HCT116 (cell line): ENCODE data around the gene CDH23. TPM values are rescaled to one million over a fixed set of nuclear protein-coding genes. Genes with fewer than 3 reads are reported as not detected.

ENCODE experiments used
- ATAC-seq: fragments of 200-7000 bp; cut with Tn5 transposase; 2 replicates; pipeline ENCODE4 v1.9.1; 2020; ENCODE audit warnings: mild to moderate bottlenecking, moderate library complexity
- BruUV-seq: library from RNA; stranded (reverse); fragments of 400-500 nt; replicated peaks from 2 replicates; lab custom pipeline; 2021; lab: Mats Ljungman, UMichigan
- CTCF ChIA-PET: fragments of 300-600 bp; sonication (Branson Sonifier 250); formaldehyde crosslinking; loops from one replicate; lab custom pipeline; 2021; ENCODE audit warnings: antibody characterized with exemption; lab: Charles Lee
- POLR2A ChIA-PET: fragments of 300-600, 350-600 bp; sonication (Branson Sonifier 250); formaldehyde crosslinking; loops from one replicate; lab custom pipeline; 2021; ENCODE audit warnings: antibody characterized with exemption; lab: Charles Lee
- RAD21 ChIA-PET, 2 experiments: fragments of 300-600 bp; sonication (Branson Sonifier 250); formaldehyde crosslinking; loops; one replicate each; lab custom pipeline; 2023; ENCODE audit warnings: low total read pairs in 2 of 2; ENCODE audit not compliant: uncharacterized antibody in 2 of 2, unreplicated experiment in 2 of 2, low non-redundant PET in 1 of 2; lab: Charles Lee
- DNase-seq: peaks from one replicate; pipeline ENCODE4 v3.0.0-alpha.2; 2010; ENCODE audit warnings: low read depth, low spot score
- H2AFZ ChIP-seq: fragments of 200-600 bp; shearing (Covaris generic), sonication (generic); 2 replicates; pipeline ENCODE4 v1.6.1; 2017; ENCODE audit warnings: low read depth, mixed run types, mixed read lengths, antibody characterized with exemption, low read length; ENCODE audit not compliant: poor library complexity, severe bottlenecking
- H3K27ac ChIP-seq: 2 replicates; pipeline ENCODE4 v1.5.1; 2012; ENCODE audit warnings: low read depth, low read length
- H3K27me3 ChIP-seq: fragments of 200-600 bp; sonication (generic); 2 replicates; pipeline ENCODE4 v1.6.1; 2016; ENCODE audit warnings: mixed run types, low read length, mixed read lengths; ENCODE audit not compliant: insufficient read depth
- H3K36me3 ChIP-seq, 2 experiments: fragments of 200-500 bp in 1 of 2; fragments of 200-600 bp in 1 of 2; sonication (Bioruptor generic) in 1 of 2; sonication (generic) in 1 of 2; 2 replicates each; pipeline versions ENCODE4 v1.5.1 to v1.6.1; 2014 to 2016; ENCODE audit warnings: low read length in 2 of 2, inconsistent platforms in 1 of 2, mixed read lengths in 1 of 2, mixed run types in 1 of 2; ENCODE audit not compliant: insufficient read depth in 2 of 2, control insufficient read depth in 1 of 2
- H3K4me1 ChIP-seq, 2 experiments: fragments of 200-600 bp in 1 of 2; sonication (generic) in 1 of 2; 2 replicates each; pipeline versions ENCODE4 v1.5.1 to v1.6.1; 2012 to 2017; ENCODE audit warnings: low read length in 2 of 2, inconsistent platforms in 1 of 2, mild to moderate bottlenecking in 1 of 2, mixed read lengths in 1 of 2, mixed run types in 1 of 2, moderate library complexity in 1 of 2; ENCODE audit not compliant: insufficient read depth in 2 of 2, control insufficient read depth in 1 of 2
- H3K4me2 ChIP-seq: fragments of 200-600 bp; sonication (generic); 2 replicates; pipeline ENCODE4 v1.6.1; 2017; ENCODE audit warnings: mixed run types, low read length, mixed read lengths
- H3K4me3 ChIP-seq, 2 experiments: fragments of 200-600 bp in 1 of 2; sonication (generic) in 1 of 2; replicated peaks in 1 of 2; 2 replicates each; pipeline ENCODE4 v1.5.1; 2011 to 2016; ENCODE audit warnings: low read length in 2 of 2, control low read depth in 1 of 2, low read depth in 1 of 2, mild to moderate bottlenecking in 1 of 2, mixed read lengths in 1 of 2, mixed run types in 1 of 2
- H3K79me2 ChIP-seq: fragments of 200-600 bp; sonication (generic); 2 replicates; pipeline ENCODE4 v1.6.1; 2017; ENCODE audit warnings: mild to moderate bottlenecking, mixed run types, low read length, moderate library complexity, mixed read lengths; ENCODE audit not compliant: insufficient read depth
- H3K9ac ChIP-seq: fragments of 200-600 bp; sonication (generic); 2 replicates; pipeline ENCODE4 v1.6.1; 2016; ENCODE audit warnings: low read length, mixed read lengths
- H3K9me2 ChIP-seq: fragments of 200-600 bp; sonication (generic), shearing (Covaris generic); 2 replicates; pipeline ENCODE4 v1.6.1; 2017; ENCODE audit warnings: mixed run types, mild to moderate bottlenecking, moderate library complexity; ENCODE audit not compliant: insufficient read depth
- H3K9me3 ChIP-seq, 2 experiments: fragments of 200-500 bp in 1 of 2; fragments of 200-600 bp in 1 of 2; sonication (Bioruptor generic) in 1 of 2; sonication (generic) in 1 of 2; 2 replicates each; pipeline ENCODE4 v1.6.1; 2014 to 2017; ENCODE audit warnings: low read length in 2 of 2, mixed read lengths in 2 of 2, inconsistent platforms in 1 of 2, low read depth in 1 of 2, mild to moderate bottlenecking in 1 of 2, mixed run types in 1 of 2, moderate library complexity in 1 of 2; ENCODE audit not compliant: control insufficient read depth in 1 of 2, insufficient read depth in 1 of 2
- H4K20me1 ChIP-seq: fragments of 200-600 bp; sonication (generic), shearing (Covaris generic); 2 replicates; pipeline ENCODE4 v1.6.1; 2017; ENCODE audit warnings: mixed run types, mild to moderate bottlenecking, moderate library complexity; ENCODE audit not compliant: insufficient read depth
- EGR1 ChIP-seq: IDR thresholded peaks from 2 replicates; pipeline ENCODE4 v1.6.1; 2012; ENCODE audit warnings: low read depth
- ELF1 ChIP-seq: IDR thresholded peaks from 2 replicates; pipeline ENCODE4 v1.6.1; 2012; ENCODE audit warnings: low read depth, borderline replicate concordance
- EZH2 ChIP-seq: fragments of 200-600 bp; sonication (generic); IDR thresholded peaks from 2 replicates; pipeline ENCODE4 v1.6.1; 2017; ENCODE audit warnings: antibody characterized with exemption, mixed run types
- EZH2phosphoT487 ChIP-seq: fragments of 200-600 bp; IDR thresholded peaks from 2 replicates; pipeline ENCODE4 v1.6.1; 2018; ENCODE audit warnings: antibody characterized with exemption, borderline replicate concordance
- FOSL1 ChIP-seq: IDR thresholded peaks from 2 replicates; pipeline ENCODE4 v1.6.1; 2012; ENCODE audit warnings: low read depth
- JUND ChIP-seq: IDR thresholded peaks from 2 replicates; pipeline ENCODE4 v1.6.1; 2012
- POLR2A ChIP-seq: IDR thresholded peaks from 2 replicates; pipeline ENCODE4 v1.7.0; 2011; ENCODE audit warnings: borderline replicate concordance; ENCODE audit not compliant: insufficient read depth, insufficient read length; ENCODE audit errors: extremely low read depth
- POLR2AphosphoS5 ChIP-seq: IDR thresholded peaks from 2 replicates; pipeline ENCODE4 v1.6.1; 2011; ENCODE audit warnings: mild to moderate bottlenecking, low read depth, low read length, moderate library complexity
- RAD21 ChIP-seq: IDR thresholded peaks from 2 replicates; pipeline ENCODE4 v1.6.1; 2012; ENCODE audit warnings: low read depth, mild to moderate bottlenecking
- SIN3A ChIP-seq: IDR thresholded peaks from 2 replicates; pipeline ENCODE4 v1.6.1; 2012; ENCODE audit warnings: low read depth
- SP1 ChIP-seq: IDR thresholded peaks from 2 replicates; pipeline ENCODE4 v1.6.1; 2012; ENCODE audit warnings: low read depth
- SRF ChIP-seq: IDR thresholded peaks from 2 replicates; pipeline ENCODE4 v1.6.1; 2012; ENCODE audit warnings: low read depth
- TCF7L2 ChIP-seq: IDR thresholded peaks from 2 replicates; pipeline ENCODE4 v1.7.0; 2011; ENCODE audit warnings: borderline replicate concordance, inconsistent platforms; ENCODE audit not compliant: insufficient read depth, insufficient read length; ENCODE audit errors: extremely low read depth
- YY1 ChIP-seq: IDR thresholded peaks from 2 replicates; pipeline ENCODE4 v1.6.1; 2011; ENCODE audit warnings: low read length, low read depth, moderate library complexity, mild to moderate bottlenecking; ENCODE audit not compliant: insufficient replicate concordance; ENCODE audit errors: extremely low read depth
- intact Hi-C: fragments of 100-400 bp; cut with micrococcal nuclease; formaldehyde crosslinking; loops from 2 replicates; pipeline ENCODE4 v1.10.0; 2022
- total RNA-seq: library from RNA; stranded (reverse); gene quantifications from one replicate; pipeline ENCODE4 v1.2.1, GENCODE V29; 2021; ENCODE audit not compliant: unreplicated experiment
- TF ChIP-seq, protein P1 (sequence below): IDR thresholded peaks from 2 replicates; pipeline ENCODE4 v1.6.1; 2012
- TF ChIP-seq, protein P2 (sequence below): IDR thresholded peaks from 2 replicates; pipeline ENCODE4 v1.6.1; 2012
- TF ChIP-seq, protein P3 (sequence below): IDR thresholded peaks from 2 replicates; pipeline ENCODE4 v1.6.1; 2012; ENCODE audit warnings: low read depth
- TF ChIP-seq, protein P4 (sequence below), 3 experiments: fragments of 200-600 bp in 1 of 3; sonication (generic) in 1 of 3; IDR thresholded peaks in 2 of 3; conservative IDR thresholded peaks in 1 of 3; 2 replicates each; pipeline ENCODE4 v1.5.1; 2012 to 2017; ENCODE audit warnings: low read depth in 2 of 3, low read length in 2 of 3, antibody characterized with exemption in 1 of 3, borderline replicate concordance in 1 of 3, control low read depth in 1 of 3, mild to moderate bottlenecking in 1 of 3, mixed read lengths in 1 of 3, mixed run types in 1 of 3, moderate library complexity in 1 of 3; ENCODE audit not compliant: insufficient read depth in 1 of 3
- TF ChIP-seq, protein P5 (sequence below): IDR thresholded peaks from 2 replicates; pipeline ENCODE4 v1.6.1; 2011; ENCODE audit warnings: mild to moderate bottlenecking, low read length, moderate library complexity; ENCODE audit not compliant: insufficient replicate concordance; ENCODE audit errors: extremely low read depth

CDH23 gene
- total RNA-seq, 1 experiment from 2014 or later: not detected

DNA sequence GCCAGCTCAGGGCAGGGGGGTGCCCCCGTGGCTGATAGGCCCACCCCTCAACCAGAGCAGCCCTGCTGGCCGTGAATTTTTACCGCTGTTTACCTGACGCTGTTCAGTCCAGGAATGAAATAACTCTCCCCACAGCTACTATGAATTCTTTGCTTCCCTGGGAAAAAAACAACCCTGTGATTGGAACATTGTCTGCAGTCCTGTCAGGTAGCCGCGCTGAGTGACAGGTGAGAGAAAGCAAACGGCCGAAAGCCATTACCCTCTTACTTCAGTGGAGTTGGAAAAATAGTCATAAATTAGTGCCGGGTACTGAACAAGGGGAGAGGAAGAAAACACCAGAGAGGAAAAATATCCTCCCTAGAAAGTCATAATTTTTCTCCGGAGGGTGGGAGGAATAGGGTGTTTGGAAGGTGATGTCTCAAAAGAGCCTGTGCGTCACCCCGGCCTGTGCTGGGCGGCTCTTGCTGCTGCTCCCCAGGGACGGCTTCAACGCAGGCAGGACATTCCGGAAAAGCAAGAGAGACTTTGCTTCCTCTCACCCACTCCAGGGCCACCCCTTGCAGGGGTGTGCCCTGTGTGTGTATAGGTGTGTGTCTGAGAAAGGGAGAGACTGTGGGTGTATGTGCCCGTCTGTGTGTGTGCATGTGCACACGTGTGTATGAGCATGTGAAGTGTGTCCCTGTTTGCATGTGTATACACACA is 69.0 kb downstream of the CDH23 start:
- no peak overlapping the region for H3K27ac ChIP-seq

More for the DNA sequence above, 69.0 kb downstream of the CDH23 start:
- Histone ChIP-seq H3K4me2 (no peak overlapping the region), H3K9me3 (no peaks in the 10 kb centered on the region), H2AFZ (no peak overlapping the region), H3K4me3 (no peak overlapping the region), H3K9me2 (no peaks in the 10 kb centered on the region), H3K4me1 (no peaks in the 10 kb centered on the region), H4K20me1 (no peaks in the 10 kb centered on the region), H3K27me3 (no peaks in the 10 kb centered on the region), H3K79me2 (no peaks in the 10 kb centered on the region), H3K9ac (no peak overlapping the region), H3K36me3 (no peaks in the 10 kb centered on the region)
- intact Hi-C loops: no loop called here
- DNase-seq (no peak), ATAC-seq (no peak)
- TF ChIP-seq JUND: no peak
- TF ChIP-seq SP1: no peak
- TF ChIP-seq SIN3A: no peak
- TF ChIP-seq, protein P1, sequence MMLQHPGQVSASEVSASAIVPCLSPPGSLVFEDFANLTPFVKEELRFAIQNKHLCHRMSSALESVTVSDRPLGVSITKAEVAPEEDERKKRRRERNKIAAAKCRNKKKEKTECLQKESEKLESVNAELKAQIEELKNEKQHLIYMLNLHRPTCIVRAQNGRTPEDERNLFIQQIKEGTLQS: no peak
- TF ChIP-seq RAD21: no peak
- TF ChIP-seq EZH2: no peak
- TF ChIP-seq POLR2AphosphoS5: no peak
- TF ChIP-seq, protein P2, sequence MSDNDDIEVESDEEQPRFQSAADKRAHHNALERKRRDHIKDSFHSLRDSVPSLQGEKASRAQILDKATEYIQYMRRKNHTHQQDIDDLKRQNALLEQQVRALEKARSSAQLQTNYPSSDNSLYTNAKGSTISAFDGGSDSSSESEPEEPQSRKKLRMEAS: no peak
- TF ChIP-seq SRF: no peak
- no peak for TF ChIP-seq EGR1
- TF ChIP-seq TCF7L2: no peak
- TF ChIP-seq, protein P3, sequence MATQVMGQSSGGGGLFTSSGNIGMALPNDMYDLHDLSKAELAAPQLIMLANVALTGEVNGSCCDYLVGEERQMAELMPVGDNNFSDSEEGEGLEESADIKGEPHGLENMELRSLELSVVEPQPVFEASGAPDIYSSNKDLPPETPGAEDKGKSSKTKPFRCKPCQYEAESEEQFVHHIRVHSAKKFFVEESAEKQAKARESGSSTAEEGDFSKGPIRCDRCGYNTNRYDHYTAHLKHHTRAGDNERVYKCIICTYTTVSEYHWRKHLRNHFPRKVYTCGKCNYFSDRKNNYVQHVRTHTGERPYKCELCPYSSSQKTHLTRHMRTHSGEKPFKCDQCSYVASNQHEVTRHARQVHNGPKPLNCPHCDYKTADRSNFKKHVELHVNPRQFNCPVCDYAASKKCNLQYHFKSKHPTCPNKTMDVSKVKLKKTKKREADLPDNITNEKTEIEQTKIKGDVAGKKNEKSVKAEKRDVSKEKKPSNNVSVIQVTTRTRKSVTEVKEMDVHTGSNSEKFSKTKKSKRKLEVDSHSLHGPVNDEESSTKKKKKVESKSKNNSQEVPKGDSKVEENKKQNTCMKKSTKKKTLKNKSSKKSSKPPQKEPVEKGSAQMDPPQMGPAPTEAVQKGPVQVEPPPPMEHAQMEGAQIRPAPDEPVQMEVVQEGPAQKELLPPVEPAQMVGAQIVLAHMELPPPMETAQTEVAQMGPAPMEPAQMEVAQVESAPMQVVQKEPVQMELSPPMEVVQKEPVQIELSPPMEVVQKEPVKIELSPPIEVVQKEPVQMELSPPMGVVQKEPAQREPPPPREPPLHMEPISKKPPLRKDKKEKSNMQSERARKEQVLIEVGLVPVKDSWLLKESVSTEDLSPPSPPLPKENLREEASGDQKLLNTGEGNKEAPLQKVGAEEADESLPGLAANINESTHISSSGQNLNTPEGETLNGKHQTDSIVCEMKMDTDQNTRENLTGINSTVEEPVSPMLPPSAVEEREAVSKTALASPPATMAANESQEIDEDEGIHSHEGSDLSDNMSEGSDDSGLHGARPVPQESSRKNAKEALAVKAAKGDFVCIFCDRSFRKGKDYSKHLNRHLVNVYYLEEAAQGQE: no peak
- no peak for TF ChIP-seq POLR2A
- TF ChIP-seq FOSL1: no peak
- TF ChIP-seq EZH2phosphoT487: no peak
- TF ChIP-seq YY1: no peak
- TF ChIP-seq, protein P4, sequence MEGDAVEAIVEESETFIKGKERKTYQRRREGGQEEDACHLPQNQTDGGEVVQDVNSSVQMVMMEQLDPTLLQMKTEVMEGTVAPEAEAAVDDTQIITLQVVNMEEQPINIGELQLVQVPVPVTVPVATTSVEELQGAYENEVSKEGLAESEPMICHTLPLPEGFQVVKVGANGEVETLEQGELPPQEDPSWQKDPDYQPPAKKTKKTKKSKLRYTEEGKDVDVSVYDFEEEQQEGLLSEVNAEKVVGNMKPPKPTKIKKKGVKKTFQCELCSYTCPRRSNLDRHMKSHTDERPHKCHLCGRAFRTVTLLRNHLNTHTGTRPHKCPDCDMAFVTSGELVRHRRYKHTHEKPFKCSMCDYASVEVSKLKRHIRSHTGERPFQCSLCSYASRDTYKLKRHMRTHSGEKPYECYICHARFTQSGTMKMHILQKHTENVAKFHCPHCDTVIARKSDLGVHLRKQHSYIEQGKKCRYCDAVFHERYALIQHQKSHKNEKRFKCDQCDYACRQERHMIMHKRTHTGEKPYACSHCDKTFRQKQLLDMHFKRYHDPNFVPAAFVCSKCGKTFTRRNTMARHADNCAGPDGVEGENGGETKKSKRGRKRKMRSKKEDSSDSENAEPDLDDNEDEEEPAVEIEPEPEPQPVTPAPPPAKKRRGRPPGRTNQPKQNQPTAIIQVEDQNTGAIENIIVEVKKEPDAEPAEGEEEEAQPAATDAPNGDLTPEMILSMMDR (IDR thresholded peaks at IDR 0.05 in 2 of 3, conservative IDR thresholded peaks at IDR 0.05 in 1 of 3; ENCODE audit: borderline replicate concordance in 1 of 3, insufficient read depth in 1 of 3, low read depth in 2 of 3, low read length in 2 of 3): no peak
- TF ChIP-seq, protein P5, sequence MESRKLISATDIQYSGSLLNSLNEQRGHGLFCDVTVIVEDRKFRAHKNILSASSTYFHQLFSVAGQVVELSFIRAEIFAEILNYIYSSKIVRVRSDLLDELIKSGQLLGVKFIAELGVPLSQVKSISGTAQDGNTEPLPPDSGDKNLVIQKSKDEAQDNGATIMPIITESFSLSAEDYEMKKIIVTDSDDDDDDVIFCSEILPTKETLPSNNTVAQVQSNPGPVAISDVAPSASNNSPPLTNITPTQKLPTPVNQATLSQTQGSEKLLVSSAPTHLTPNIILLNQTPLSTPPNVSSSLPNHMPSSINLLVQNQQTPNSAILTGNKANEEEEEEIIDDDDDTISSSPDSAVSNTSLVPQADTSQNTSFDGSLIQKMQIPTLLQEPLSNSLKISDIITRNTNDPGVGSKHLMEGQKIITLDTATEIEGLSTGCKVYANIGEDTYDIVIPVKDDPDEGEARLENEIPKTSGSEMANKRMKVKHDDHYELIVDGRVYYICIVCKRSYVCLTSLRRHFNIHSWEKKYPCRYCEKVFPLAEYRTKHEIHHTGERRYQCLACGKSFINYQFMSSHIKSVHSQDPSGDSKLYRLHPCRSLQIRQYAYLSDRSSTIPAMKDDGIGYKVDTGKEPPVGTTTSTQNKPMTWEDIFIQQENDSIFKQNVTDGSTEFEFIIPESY: no peak
- no peak for TF ChIP-seq ELF1
- ChIA-PET POLR2A (no interaction called here), RAD21 (no interaction called here), CTCF (no interaction called here)
- no TSS peak for BruUV-seq
